H9 (cell line): ENCODE results near the gene GLRA2. TPM values are rescaled to one million over a fixed set of nuclear protein-coding genes. Genes with fewer than 3 reads are reported as not detected.
"Not testable (repeated sequence)": the region's sequence is repeated elsewhere in the genome, so short reads cannot be mapped to it uniquely, and the experiment has no call there.

ENCODE experiments used
- DNase-seq: peaks from one replicate; pipeline ENCODE4 v3.0.0-alpha.2; 2017
- H2AFZ ChIP-seq: one replicate; pipeline ENCODE4 v1.6.1; 2013; ENCODE audit warnings: mild to moderate bottlenecking, low read length, control low read depth, moderate library complexity
- H2AK5ac ChIP-seq: 2 replicates; pipeline ENCODE4 v1.6.1; 2013; ENCODE audit warnings: low read length, control low read depth, mixed read lengths; ENCODE audit not compliant: insufficient read length
- H2BK120ac ChIP-seq: one replicate; pipeline ENCODE4 v1.6.1; 2013; ENCODE audit warnings: low read depth, mild to moderate bottlenecking, low read length, control low read depth, inconsistent platforms; ENCODE audit not compliant: poor library complexity, severe bottlenecking
- H2BK12ac ChIP-seq: 2 replicates; pipeline ENCODE4 v1.6.1; 2013; ENCODE audit warnings: low read length, control low read depth, mixed read lengths, low read depth; ENCODE audit not compliant: insufficient read length
- H2BK15ac ChIP-seq: 2 replicates; pipeline ENCODE4 v1.6.1; 2013; ENCODE audit warnings: low read depth, low read length, control low read depth
- H2BK20ac ChIP-seq: one replicate; pipeline ENCODE4 v1.6.1; 2013; ENCODE audit warnings: low read depth, mild to moderate bottlenecking, low read length, control low read depth, inconsistent platforms; ENCODE audit not compliant: poor library complexity, severe bottlenecking
- H2BK5ac ChIP-seq: 2 replicates; pipeline ENCODE4 v1.6.1; 2013; ENCODE audit warnings: low read length, control low read depth, mixed read lengths; ENCODE audit not compliant: insufficient read length
- H3K14ac ChIP-seq: 2 replicates; pipeline ENCODE4 v1.6.1; 2013; ENCODE audit warnings: low read length, control low read depth; ENCODE audit not compliant: insufficient read depth
- H3K18ac ChIP-seq: 2 replicates; pipeline ENCODE4 v1.6.1; 2013; ENCODE audit warnings: low read depth, mild to moderate bottlenecking, mixed read lengths, low read length, control low read depth; ENCODE audit not compliant: insufficient read length
- H3K23ac ChIP-seq: 2 replicates; pipeline ENCODE4 v1.6.1; 2013; ENCODE audit warnings: low read length, control low read depth, mixed read lengths, low read depth; ENCODE audit not compliant: insufficient read length
- H3K23me2 ChIP-seq: 2 replicates; pipeline ENCODE4 v1.6.1; 2013; ENCODE audit warnings: low read depth, mild to moderate bottlenecking, mixed read lengths, low read length, control low read depth; ENCODE audit not compliant: insufficient read length, poor library complexity, severe bottlenecking
- H3K27ac ChIP-seq: 2 replicates; pipeline ENCODE4 v1.5.1; 2013; ENCODE audit warnings: low read length, control low read depth, mixed read lengths, low read depth; ENCODE audit not compliant: insufficient read length
- H3K27me3 ChIP-seq: 2 replicates; pipeline ENCODE4 v1.6.1; 2013; ENCODE audit warnings: low read length, control low read depth, inconsistent platforms; ENCODE audit not compliant: insufficient read depth
- H3K4ac ChIP-seq: 2 replicates; pipeline ENCODE4 v1.6.1; 2013; ENCODE audit warnings: low read depth, mild to moderate bottlenecking, control low read depth, inconsistent platforms, low read length, moderate library complexity
- H3K4me1 ChIP-seq: 2 replicates; pipeline ENCODE4 v1.6.1; 2013; ENCODE audit warnings: low read length, control low read depth, inconsistent platforms; ENCODE audit not compliant: insufficient read depth
- H3K4me2 ChIP-seq: 2 replicates; pipeline ENCODE4 v1.6.1; 2013; ENCODE audit warnings: low read length, control low read depth, mixed read lengths; ENCODE audit not compliant: insufficient read length, insufficient read depth
- H3K56ac ChIP-seq: 2 replicates; pipeline ENCODE4 v1.6.1; 2013; ENCODE audit warnings: low read depth, mild to moderate bottlenecking, mixed read lengths, low read length, control low read depth; ENCODE audit not compliant: insufficient read length
- H3K79me1 ChIP-seq: 2 replicates; pipeline ENCODE4 v1.6.1; 2013; ENCODE audit warnings: low read depth, mild to moderate bottlenecking, moderate library complexity, low read length, control low read depth, inconsistent platforms; ENCODE audit not compliant: insufficient read depth, poor library complexity, severe bottlenecking
- H3K79me2 ChIP-seq: 2 replicates; pipeline ENCODE4 v1.6.1; 2013; ENCODE audit warnings: low read length, control low read depth, inconsistent platforms; ENCODE audit not compliant: insufficient read depth
- H3K9ac ChIP-seq: 2 replicates; pipeline ENCODE4 v1.6.1; 2013; ENCODE audit warnings: low read length, control low read depth, mixed read lengths; ENCODE audit not compliant: insufficient read length; ENCODE audit errors: extremely low read depth
- H3K9me3 ChIP-seq: one replicate; pipeline ENCODE4 v1.6.1; 2013; ENCODE audit warnings: low read depth, low read length, inconsistent platforms; ENCODE audit not compliant: control insufficient read depth
- H3T11ph ChIP-seq: one replicate; pipeline ENCODE4 v1.6.1; 2013; ENCODE audit warnings: mild to moderate bottlenecking, low read length, control low read depth, inconsistent platforms
- H4K20me1 ChIP-seq: one replicate; pipeline ENCODE4 v1.6.1; 2013; ENCODE audit not compliant: control insufficient read depth, insufficient read length, insufficient read depth
- H4K5ac ChIP-seq: 2 replicates; pipeline ENCODE4 v1.6.1; 2013; ENCODE audit warnings: low read depth, mild to moderate bottlenecking, mixed read lengths, low read length, control low read depth; ENCODE audit not compliant: insufficient read length
- H4K8ac ChIP-seq: replicated peaks from 2 replicates; pipeline ENCODE4 v1.6.1; 2013; ENCODE audit warnings: low read length, control low read depth, mixed read lengths, low read depth; ENCODE audit not compliant: insufficient read length
- H4K91ac ChIP-seq: 2 replicates; pipeline ENCODE4 v1.6.1; 2013; ENCODE audit warnings: low read depth, mild to moderate bottlenecking, moderate library complexity, mixed read lengths, low read length, control low read depth; ENCODE audit not compliant: insufficient read length
- H3K27ac Mint-ChIP-seq, 3 experiments: 2 replicates in 2 of 3; 3 replicates in 1 of 3; pipeline ENCODE4 v1.8.0; 2020 to 2021; ENCODE audit warnings: mixed read lengths in 3 of 3, mild to moderate bottlenecking in 1 of 3, moderate library complexity in 1 of 3
- H3K27me3 Mint-ChIP-seq: 2 replicates; pipeline ENCODE4 v1.8.0; 2021; ENCODE audit warnings: low read depth, mild to moderate bottlenecking, moderate library complexity, mixed read lengths
- H3K36me3 Mint-ChIP-seq, 3 experiments: 2 replicates in 2 of 3; 3 replicates in 1 of 3; pipeline ENCODE4 v1.8.0; 2020 to 2021; ENCODE audit warnings: low read depth in 3 of 3, mixed read lengths in 3 of 3; ENCODE audit not compliant: insufficient read depth in 1 of 3
- H3K4me1 Mint-ChIP-seq, 2 experiments: 2 replicates each; pipeline ENCODE4 v1.8.0; 2020; ENCODE audit warnings: mixed read lengths in 2 of 2
- H3K4me3 Mint-ChIP-seq, 2 experiments: 2 replicates in 1 of 2; 3 replicates in 1 of 2; pipeline ENCODE4 v1.8.0; 2020 to 2021; ENCODE audit warnings: mild to moderate bottlenecking in 2 of 2, mixed read lengths in 2 of 2, moderate library complexity in 1 of 2
- H3K9me3 Mint-ChIP-seq, 2 experiments: 2 replicates in 1 of 2; 3 replicates in 1 of 2; pipeline ENCODE4 v1.8.0; 2020; ENCODE audit warnings: mild to moderate bottlenecking in 2 of 2, mixed read lengths in 2 of 2, moderate library complexity in 1 of 2
- WGBS: extraction: QIAGEN DNeasy Blood & Tissue Kit; methylation state at CpG from one replicate; pipeline ENCODE4 v1.1.7; 2013; ENCODE audit warnings: missing lambda C conversion rate, low lambda C conversion rate, mixed read lengths; ENCODE audit not compliant: insufficient read length; ENCODE audit errors: extremely low coverage; 5-methylcytosine and 5-hydroxymethylcytosine counted together
- total RNA-seq: library from RNA; stranded (reverse); gene quantifications from 2 replicates; pipeline ENCODE4 v1.2.1, GENCODE V29; 2021
- TF ChIP-seq, protein P1 (sequence below): fragments of 200-600 bp; sonication (generic); conservative IDR thresholded peaks from 3 replicates; pipeline ENCODE4 v1.8.0; 2021; ENCODE audit warnings: antibody characterized with exemption, mild to moderate bottlenecking

Gene GLRA2
- total RNA-seq, 1 experiment from 2014 or later = not detected

DNA sequence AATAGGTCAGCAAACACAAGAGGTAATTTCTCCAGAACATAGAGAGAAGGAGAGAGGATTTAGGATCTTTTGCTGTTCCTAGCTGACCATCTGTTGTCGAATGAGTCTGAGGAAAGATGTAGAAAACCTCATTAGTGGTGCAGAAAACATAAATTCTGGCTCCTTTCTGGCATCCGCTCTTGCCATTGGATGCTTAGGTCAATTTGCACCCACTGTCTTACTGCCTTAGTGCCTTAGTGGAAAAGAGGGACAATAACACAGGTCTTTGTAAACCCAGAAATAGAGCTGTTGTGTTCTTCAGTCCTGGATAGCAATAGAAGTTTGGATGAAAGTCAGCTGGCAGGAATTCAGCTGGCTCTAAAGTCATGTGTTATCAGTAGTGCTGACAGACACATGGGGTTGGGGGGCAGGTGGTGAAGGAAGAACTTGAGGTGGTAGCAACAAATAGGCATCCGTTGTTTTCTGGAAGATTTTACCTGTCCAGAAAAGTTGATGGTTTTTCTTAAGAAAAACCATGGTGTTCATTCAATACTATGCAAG lies 78.2 kb downstream of the GLRA2 start:
- Histone ChIP-seq H3K4me1 (no peaks in the 10 kb centered on the region), H2BK15ac (no peak overlapping the region), H2AK5ac (no peak overlapping the region), H3T11ph (no peak overlapping the region), H3K18ac (no peak overlapping the region), H3K27ac (no peak overlapping the region), H3K79me1 (no peaks in the 10 kb centered on the region), H2BK120ac (no peak overlapping the region), H3K14ac (no peak overlapping the region), H3K27me3 (no peaks in the 10 kb centered on the region), H3K4ac (no peak overlapping the region), H2BK5ac (no peak overlapping the region), H4K91ac (no peak overlapping the region), H4K8ac (no peak overlapping the region), H3K56ac (no peak overlapping the region), H3K4me2 (no peak overlapping the region), H3K9me3 (no peaks in the 10 kb centered on the region), H3K23ac (no peak overlapping the region), H3K9ac (no peak overlapping the region), H4K5ac (no peak overlapping the region), H2BK20ac (no peak overlapping the region), H3K23me2 (no peaks in the 10 kb centered on the region), H3K79me2 (no peaks in the 10 kb centered on the region), H4K20me1 (no peaks in the 10 kb centered on the region), H2AFZ (no peak overlapping the region), H2BK12ac (no peak overlapping the region)
- Mint-ChIP-seq H3K27me3 (no peaks in the 10 kb centered on the region), H3K9me3 (peaks cover 50 to 62% of the 10 kb centered on the region in 2 experiments), H3K4me1 (no peaks in the 10 kb centered on the region), H3K27ac (no peak overlapping the region), H3K36me3 (peaks cover 3 to 5% (median 3%) of the 10 kb centered on the region in 3 experiments), H3K4me3 (no peak overlapping the region)
- TF ChIP-seq, protein P1, sequence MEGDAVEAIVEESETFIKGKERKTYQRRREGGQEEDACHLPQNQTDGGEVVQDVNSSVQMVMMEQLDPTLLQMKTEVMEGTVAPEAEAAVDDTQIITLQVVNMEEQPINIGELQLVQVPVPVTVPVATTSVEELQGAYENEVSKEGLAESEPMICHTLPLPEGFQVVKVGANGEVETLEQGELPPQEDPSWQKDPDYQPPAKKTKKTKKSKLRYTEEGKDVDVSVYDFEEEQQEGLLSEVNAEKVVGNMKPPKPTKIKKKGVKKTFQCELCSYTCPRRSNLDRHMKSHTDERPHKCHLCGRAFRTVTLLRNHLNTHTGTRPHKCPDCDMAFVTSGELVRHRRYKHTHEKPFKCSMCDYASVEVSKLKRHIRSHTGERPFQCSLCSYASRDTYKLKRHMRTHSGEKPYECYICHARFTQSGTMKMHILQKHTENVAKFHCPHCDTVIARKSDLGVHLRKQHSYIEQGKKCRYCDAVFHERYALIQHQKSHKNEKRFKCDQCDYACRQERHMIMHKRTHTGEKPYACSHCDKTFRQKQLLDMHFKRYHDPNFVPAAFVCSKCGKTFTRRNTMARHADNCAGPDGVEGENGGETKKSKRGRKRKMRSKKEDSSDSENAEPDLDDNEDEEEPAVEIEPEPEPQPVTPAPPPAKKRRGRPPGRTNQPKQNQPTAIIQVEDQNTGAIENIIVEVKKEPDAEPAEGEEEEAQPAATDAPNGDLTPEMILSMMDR = no peak
- no peak for DNase-seq
- WGBS = no CpG with 5 or more reads among the region's 3 CpGs

DNA sequence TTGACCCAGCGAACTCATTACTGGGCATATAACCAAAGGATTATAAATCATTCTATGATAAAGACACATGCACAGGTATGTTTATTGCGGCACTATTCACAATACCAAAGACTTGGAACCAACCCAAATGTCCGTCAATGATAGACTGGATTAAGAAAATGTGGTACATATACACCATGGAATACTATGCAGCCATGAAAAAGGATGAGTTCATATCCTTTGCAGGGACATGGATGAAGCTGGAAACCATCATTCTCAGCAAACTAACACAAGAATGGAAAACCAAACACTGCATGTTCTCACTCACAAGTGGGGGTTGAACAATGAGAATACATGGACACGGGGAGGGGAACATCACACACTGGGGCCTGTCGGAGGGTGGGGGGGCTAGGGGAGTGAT lies 83.1 kb downstream of the GLRA2 start:
- not testable (repeated sequence) for H3K27me3 Mint-ChIP-seq, H2BK12ac ChIP-seq, H3K23me2 ChIP-seq, H4K91ac ChIP-seq, H3K79me1 ChIP-seq, H2BK120ac ChIP-seq, H3K14ac ChIP-seq, H3K27ac ChIP-seq, H3K4me1 ChIP-seq, DNase-seq, H3K4me3 Mint-ChIP-seq, H4K5ac ChIP-seq, H2BK5ac ChIP-seq, H3K56ac ChIP-seq, H2AK5ac ChIP-seq, H3K27me3 ChIP-seq, H3K27ac Mint-ChIP-seq, H4K20me1 ChIP-seq, H4K8ac ChIP-seq, H3K4me2 ChIP-seq, H3K23ac ChIP-seq, H3K79me2 ChIP-seq, H2BK20ac ChIP-seq, H2AFZ ChIP-seq, H3K9me3 ChIP-seq, H3K4me1 Mint-ChIP-seq, H3T11ph ChIP-seq, H3K9ac ChIP-seq, H2BK15ac ChIP-seq, H3K36me3 Mint-ChIP-seq, H3K4ac ChIP-seq, H3K18ac ChIP-seq
- H3K9me3 Mint-ChIP-seq = peaks cover 56% of the 10 kb centered on the region in 2 experiments
- no CpG with 5 or more reads among the region's 5 CpGs for WGBS
